GM23338 (cell line): ENCODE measurements around the gene MEIS3.

Source experiments
- CREB1 ChIP-seq: fragments of 250-450 bp; sonication (Bioruptor Pico); IDR thresholded peaks from 2 replicates; pipeline ENCODE4 v1.5.0; 2020; ENCODE audit warnings: low read depth, mild to moderate bottlenecking, moderate library complexity
- EZH2 ChIP-seq: fragments of 200-600 bp; sonication (generic); IDR thresholded peaks from one replicate; pipeline ENCODE4 v1.8.0; 2017; ENCODE audit warnings: antibody characterized with exemption, mild to moderate bottlenecking, low read depth; ENCODE audit not compliant: unreplicated experiment
- EZH2phosphoT487 ChIP-seq: fragments of 200-600 bp; sonication (generic); IDR thresholded peaks from one replicate; pipeline ENCODE4 v1.8.1; 2018; ENCODE audit warnings: antibody characterized with exemption; ENCODE audit not compliant: unreplicated experiment
- JUNB ChIP-seq: IDR thresholded peaks from one replicate; pipeline ENCODE4 v1.6.1; 2016; ENCODE audit warnings: antibody characterized with exemption; ENCODE audit not compliant: unreplicated experiment
- NANOG ChIP-seq: IDR thresholded peaks from 2 replicates; pipeline ENCODE4 v1.6.1; 2016; ENCODE audit warnings: antibody characterized with exemption, borderline replicate concordance
- POLR2AphosphoS5 ChIP-seq: IDR thresholded peaks from 2 replicates; pipeline ENCODE4 v1.6.1; 2016; ENCODE audit warnings: antibody characterized with exemption, low read depth
- STAT1 ChIP-seq: IDR thresholded peaks from one replicate; pipeline ENCODE4 v1.6.1; 2016; ENCODE audit warnings: antibody characterized with exemption; ENCODE audit not compliant: unreplicated experiment
- ZNF114 ChIP-seq: fragments of 250-450 bp; sonication (Bioruptor Pico); IDR thresholded peaks from 2 replicates; pipeline ENCODE4 v1.5.0; 2020; ENCODE audit warnings: mild to moderate bottlenecking, moderate library complexity
- TF ChIP-seq, protein P1 (sequence below), 2 experiments: fragments of 200-600 bp in 1 of 2; sonication (generic) in 1 of 2; conservative IDR thresholded peaks; 2 replicates each; pipeline versions ENCODE4 v1.5.1 to v1.6.1; 2016 to 2017; ENCODE audit warnings: antibody characterized with exemption in 2 of 2, low read depth in 2 of 2, mild to moderate bottlenecking in 2 of 2, moderate library complexity in 1 of 2
- TF ChIP-seq, protein P2 (sequence below): IDR thresholded peaks from 2 replicates; pipeline ENCODE4 v1.6.1; 2016; ENCODE audit warnings: antibody characterized with exemption
- TF ChIP-seq, protein P3 (sequence below): IDR thresholded peaks from one replicate; pipeline ENCODE4 v1.6.1; 2018; ENCODE audit warnings: antibody characterized with exemption; ENCODE audit not compliant: unreplicated experiment

DNA sequence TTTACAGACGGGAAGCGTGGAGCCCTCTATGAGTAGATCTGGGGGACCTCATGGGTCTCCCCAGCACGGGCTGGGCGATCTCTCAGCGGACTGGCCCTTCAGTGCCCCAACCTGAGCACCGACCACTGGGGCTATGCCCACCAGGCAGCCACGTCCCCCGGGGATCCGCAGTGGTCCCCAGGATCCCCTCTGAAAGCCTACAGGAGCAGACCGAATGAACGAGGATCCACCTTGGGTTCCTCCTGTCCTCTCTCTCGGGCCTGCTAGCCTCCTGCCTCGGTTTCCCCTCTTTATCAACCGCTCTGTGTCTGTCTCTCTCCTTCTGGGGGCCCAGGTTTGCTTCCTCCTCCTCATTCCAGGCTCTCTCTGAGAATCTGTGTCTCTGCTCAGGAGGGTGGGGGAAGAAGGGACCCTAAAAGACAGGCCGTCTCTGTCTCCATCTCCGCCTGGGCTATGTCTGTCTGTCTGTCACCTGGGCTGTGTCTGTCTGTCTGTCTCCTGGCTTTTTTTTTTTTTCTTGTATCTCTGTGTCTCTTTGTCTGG is 2.0 kb upstream of the MEIS3 start:
- TF ChIP-seq, protein P1, sequence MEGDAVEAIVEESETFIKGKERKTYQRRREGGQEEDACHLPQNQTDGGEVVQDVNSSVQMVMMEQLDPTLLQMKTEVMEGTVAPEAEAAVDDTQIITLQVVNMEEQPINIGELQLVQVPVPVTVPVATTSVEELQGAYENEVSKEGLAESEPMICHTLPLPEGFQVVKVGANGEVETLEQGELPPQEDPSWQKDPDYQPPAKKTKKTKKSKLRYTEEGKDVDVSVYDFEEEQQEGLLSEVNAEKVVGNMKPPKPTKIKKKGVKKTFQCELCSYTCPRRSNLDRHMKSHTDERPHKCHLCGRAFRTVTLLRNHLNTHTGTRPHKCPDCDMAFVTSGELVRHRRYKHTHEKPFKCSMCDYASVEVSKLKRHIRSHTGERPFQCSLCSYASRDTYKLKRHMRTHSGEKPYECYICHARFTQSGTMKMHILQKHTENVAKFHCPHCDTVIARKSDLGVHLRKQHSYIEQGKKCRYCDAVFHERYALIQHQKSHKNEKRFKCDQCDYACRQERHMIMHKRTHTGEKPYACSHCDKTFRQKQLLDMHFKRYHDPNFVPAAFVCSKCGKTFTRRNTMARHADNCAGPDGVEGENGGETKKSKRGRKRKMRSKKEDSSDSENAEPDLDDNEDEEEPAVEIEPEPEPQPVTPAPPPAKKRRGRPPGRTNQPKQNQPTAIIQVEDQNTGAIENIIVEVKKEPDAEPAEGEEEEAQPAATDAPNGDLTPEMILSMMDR (conservative IDR thresholded peaks at IDR 0.05; ENCODE audit: low read depth in 2 of 2) = no peak
- no peak for TF ChIP-seq EZH2phosphoT487
- TF ChIP-seq POLR2AphosphoS5 = no peak
- TF ChIP-seq EZH2 = no peak
- no peak for TF ChIP-seq CREB1
- TF ChIP-seq, protein P2, sequence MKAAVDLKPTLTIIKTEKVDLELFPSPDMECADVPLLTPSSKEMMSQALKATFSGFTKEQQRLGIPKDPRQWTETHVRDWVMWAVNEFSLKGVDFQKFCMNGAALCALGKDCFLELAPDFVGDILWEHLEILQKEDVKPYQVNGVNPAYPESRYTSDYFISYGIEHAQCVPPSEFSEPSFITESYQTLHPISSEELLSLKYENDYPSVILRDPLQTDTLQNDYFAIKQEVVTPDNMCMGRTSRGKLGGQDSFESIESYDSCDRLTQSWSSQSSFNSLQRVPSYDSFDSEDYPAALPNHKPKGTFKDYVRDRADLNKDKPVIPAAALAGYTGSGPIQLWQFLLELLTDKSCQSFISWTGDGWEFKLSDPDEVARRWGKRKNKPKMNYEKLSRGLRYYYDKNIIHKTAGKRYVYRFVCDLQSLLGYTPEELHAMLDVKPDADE = no peak
- TF ChIP-seq, protein P3, sequence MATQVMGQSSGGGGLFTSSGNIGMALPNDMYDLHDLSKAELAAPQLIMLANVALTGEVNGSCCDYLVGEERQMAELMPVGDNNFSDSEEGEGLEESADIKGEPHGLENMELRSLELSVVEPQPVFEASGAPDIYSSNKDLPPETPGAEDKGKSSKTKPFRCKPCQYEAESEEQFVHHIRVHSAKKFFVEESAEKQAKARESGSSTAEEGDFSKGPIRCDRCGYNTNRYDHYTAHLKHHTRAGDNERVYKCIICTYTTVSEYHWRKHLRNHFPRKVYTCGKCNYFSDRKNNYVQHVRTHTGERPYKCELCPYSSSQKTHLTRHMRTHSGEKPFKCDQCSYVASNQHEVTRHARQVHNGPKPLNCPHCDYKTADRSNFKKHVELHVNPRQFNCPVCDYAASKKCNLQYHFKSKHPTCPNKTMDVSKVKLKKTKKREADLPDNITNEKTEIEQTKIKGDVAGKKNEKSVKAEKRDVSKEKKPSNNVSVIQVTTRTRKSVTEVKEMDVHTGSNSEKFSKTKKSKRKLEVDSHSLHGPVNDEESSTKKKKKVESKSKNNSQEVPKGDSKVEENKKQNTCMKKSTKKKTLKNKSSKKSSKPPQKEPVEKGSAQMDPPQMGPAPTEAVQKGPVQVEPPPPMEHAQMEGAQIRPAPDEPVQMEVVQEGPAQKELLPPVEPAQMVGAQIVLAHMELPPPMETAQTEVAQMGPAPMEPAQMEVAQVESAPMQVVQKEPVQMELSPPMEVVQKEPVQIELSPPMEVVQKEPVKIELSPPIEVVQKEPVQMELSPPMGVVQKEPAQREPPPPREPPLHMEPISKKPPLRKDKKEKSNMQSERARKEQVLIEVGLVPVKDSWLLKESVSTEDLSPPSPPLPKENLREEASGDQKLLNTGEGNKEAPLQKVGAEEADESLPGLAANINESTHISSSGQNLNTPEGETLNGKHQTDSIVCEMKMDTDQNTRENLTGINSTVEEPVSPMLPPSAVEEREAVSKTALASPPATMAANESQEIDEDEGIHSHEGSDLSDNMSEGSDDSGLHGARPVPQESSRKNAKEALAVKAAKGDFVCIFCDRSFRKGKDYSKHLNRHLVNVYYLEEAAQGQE = no peak
- TF ChIP-seq JUNB = no peak
- TF ChIP-seq STAT1 = no peak
- no peak for TF ChIP-seq NANOG
- no peak for TF ChIP-seq ZNF114
